ENCODE data around the gene EEIG1. TPM values are rescaled to one million over a fixed set of nuclear protein-coding genes. Genes with fewer than 3 reads are reported as not detected.
A peak's percentile ranks its signal among the peaks of the same experiment; 100 is the strongest.

The EEIG1 gene
- total and polyA plus RNA-seq, 9 of the 15 experiments (the other 6 are each of a cell fraction or from before 2014, with no cell fraction given) = 0.17 to 16.7 (median 3.6) TPM

DNA sequence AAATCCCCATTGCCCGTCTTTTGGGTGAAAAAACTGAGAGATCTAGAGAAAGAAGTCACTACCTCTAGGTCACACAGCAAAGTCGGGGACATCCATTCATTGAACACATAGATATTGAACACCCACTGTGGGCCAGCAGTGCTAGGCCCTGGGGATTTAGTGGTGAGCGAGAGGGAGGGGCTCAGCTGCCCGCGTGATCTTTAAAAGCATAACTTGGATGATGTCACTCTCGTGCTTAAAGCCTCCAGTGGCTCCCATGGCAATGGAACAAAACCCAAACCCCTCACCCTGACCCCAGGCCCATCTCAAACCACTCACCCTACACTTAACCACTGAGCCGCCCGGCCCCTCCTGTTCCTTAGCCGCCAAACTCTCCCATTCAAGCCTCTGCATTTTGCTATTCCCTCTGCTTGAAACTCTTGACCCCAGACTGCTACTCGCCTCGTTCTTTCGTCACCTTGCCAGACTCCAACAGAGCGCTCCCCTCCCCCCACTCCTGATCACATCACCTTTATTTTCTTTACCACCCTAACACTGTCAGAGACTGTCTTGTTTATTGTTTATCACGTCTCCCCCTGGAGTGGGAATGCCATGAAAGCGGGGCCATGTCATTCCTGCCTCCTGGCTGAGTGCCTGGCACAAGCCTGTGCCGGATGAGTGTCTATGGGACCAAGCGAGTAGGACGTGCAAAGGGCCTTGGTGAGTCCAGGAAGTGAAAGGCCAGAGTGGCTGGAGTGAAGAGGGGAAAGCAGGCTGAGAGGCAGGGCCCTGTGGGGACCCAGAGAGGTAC is 49.5 kb downstream of the EEIG1 start (continued):
- TF ChIP-seq KLF10 (CRISPR knock-in tag; IDR thresholded peaks at IDR 0.05) (no peak), DLX4 (CRISPR knock-in tag; IDR thresholded peaks at IDR 0.05) (no peak), EHMT2 (IDR thresholded peaks at IDR 0.05) (peak; percentile 45; the same call in 1 of the 2 replicates), SP1 (CRISPR knock-in tag; IDR thresholded peaks at IDR 0.05) (no peak), CTCFL (IDR thresholded peaks at IDR 0.05; ENCODE audit: borderline replicate concordance, insufficient read depth, low read depth, low read length, poor library complexity, severe bottlenecking) (no peak), ZNF699 (CRISPR knock-in tag; IDR thresholded peaks at IDR 0.05; ENCODE audit: insufficient replicate concordance) (no peak), PYGO2 (tag; IDR thresholded peaks at IDR 0.05) (no peak), ZNF57 (CRISPR knock-in tag; IDR thresholded peaks at IDR 0.05) (no peak), XRCC3 (IDR thresholded peaks at IDR 0.05) (no peak), PCBP2 (IDR thresholded peaks at IDR 0.05; ENCODE audit: low read depth, low read length, poor library complexity, severe bottlenecking) (no peak), BRD9 (IDR thresholded peaks at IDR 0.05; ENCODE audit: low read depth, partially characterized antibody) (peak; percentile 29), CREB1 (IDR thresholded peaks at IDR 0.05) (0 out of 2 replicates have a peak, but pooled peaks have one; percentile 34), CREB1 (CRISPR knock-in tag; IDR thresholded peaks at IDR 0.05) (no peak; the same call in 1 of the 2 replicates), ZKSCAN3 (CRISPR knock-in tag; IDR thresholded peaks at IDR 0.05) (no peak), NCOR1 (IDR thresholded peaks at IDR 0.05) (no peak), SMAD1 (IDR thresholded peaks at IDR 0.05; ENCODE audit: low read depth, low read length, partially characterized antibody) (no peak), NR4A1 (CRISPR knock-in tag; IDR thresholded peaks at IDR 0.05) (no peak), NR4A1 (tag; IDR thresholded peaks at IDR 0.05) (no peak), ZNF277 (CRISPR knock-in tag; IDR thresholded peaks at IDR 0.05; ENCODE audit: borderline replicate concordance) (no peak), RBM17 (IDR thresholded peaks at IDR 0.05; ENCODE audit: borderline replicate concordance, low read depth, low read length) (no peak)
- TF ChIP-seq, protein P1, sequence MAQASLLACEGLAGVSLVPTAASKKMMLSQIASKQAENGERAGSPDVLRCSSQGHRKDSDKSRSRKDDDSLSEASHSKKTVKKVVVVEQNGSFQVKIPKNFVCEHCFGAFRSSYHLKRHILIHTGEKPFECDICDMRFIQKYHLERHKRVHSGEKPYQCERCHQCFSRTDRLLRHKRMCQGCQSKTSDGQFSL (CRISPR knock-in tag; IDR thresholded peaks at IDR 0.05) = 0 out of 2 replicates have a peak, but pooled peaks have one; percentile 40
- TF ChIP-seq, protein P1 (tag; IDR thresholded peaks at IDR 0.05) = no peak

Data from K562 (cell line).